HAP-1 (cell line): ENCODE results near the gene CIITA.

ENCODE experiments used
- DNase-seq, 2 experiments: peaks; one replicate each; pipeline ENCODE4 v3.0.0-alpha.2; 2016 to 2020; ENCODE audit warnings: low spot score in 2 of 2
- H3K27me3 ChIP-seq: fragments of 250-450 bp; sonication (Bioruptor Pico); 2 replicates; pipeline ENCODE4 v1.5.1; 2020; ENCODE audit warnings: low read depth, mild to moderate bottlenecking, moderate library complexity
- H3K36me3 ChIP-seq: fragments of 250-450 bp; sonication (Bioruptor Pico); replicated peaks from 2 replicates; pipeline ENCODE4 v1.5.1; 2020; ENCODE audit warnings: mild to moderate bottlenecking
- H3K4me1 ChIP-seq: fragments of 250-450 bp; sonication (Bioruptor Pico); 2 replicates; pipeline ENCODE4 v1.5.1; 2020; ENCODE audit warnings: mild to moderate bottlenecking
- H3K4me3 ChIP-seq: fragments of 250-450 bp; sonication (Bioruptor Pico); 2 replicates; pipeline ENCODE4 v1.5.1; 2020; ENCODE audit warnings: mild to moderate bottlenecking, moderate library complexity
- H3K9me3 ChIP-seq: fragments of 250-450 bp; sonication (Bioruptor Pico); 2 replicates; pipeline ENCODE4 v1.5.1; 2020; ENCODE audit warnings: mild to moderate bottlenecking, moderate library complexity
- in situ Hi-C: fragments of 300-500 bp; cut with MboI; formaldehyde crosslinking; loops from 3 replicates; pipeline ENCODE4 v1.14.3; 2020; ENCODE audit warnings: low sequenced_read_pairs, inconsistent platforms, mixed read lengths

Gene CIITA

GRCh38 chr16:10865991-10866966, 10.7 kb upstream of the CIITA start:
- H3K4me3 ChIP-seq: no peak overlapping the region
- H3K36me3 ChIP-seq: no peaks in the 10 kb centered on the region
- H3K27me3 ChIP-seq: no peaks in the 10 kb centered on the region
- in situ Hi-C loops: no loop called here
- H3K4me1 ChIP-seq: no peaks in the 10 kb centered on the region
- DNase-seq: no peak
- no peaks in the 10 kb centered on the region for H3K9me3 ChIP-seq

- in situ Hi-C loops: no loop called here
- Histone ChIP-seq H3K4me1 (no peaks in the 10 kb centered on the region), H3K4me3 (no peak overlapping the region)
Measured at GRCh38 chr16:10867199-10867598, 9.8 kb upstream of the CIITA start.

GRCh38 chr16:10868104-10868595, 8.9 kb upstream of the CIITA start:
- no peaks in the 10 kb centered on the region for H3K9me3 ChIP-seq
- H3K27me3 ChIP-seq: no peaks in the 10 kb centered on the region
- in situ Hi-C loops: no loop called here
- no peak for DNase-seq
- no peaks in the 10 kb centered on the region for H3K36me3 ChIP-seq
- no peaks in the 10 kb centered on the region for H3K4me1 ChIP-seq
- H3K4me3 ChIP-seq: no peak overlapping the region

More at GRCh38 chr16:10867199-10867598, 9.8 kb upstream of the CIITA start:
- Histone ChIP-seq H3K36me3 (no peaks in the 10 kb centered on the region), H3K27me3 (no peaks in the 10 kb centered on the region), H3K9me3 (no peaks in the 10 kb centered on the region)
- DNase-seq: no peak

GRCh38 chr16:10868596-10869469, 8.2 kb upstream of the CIITA start:
- Histone ChIP-seq H3K4me1 (no peaks in the 10 kb centered on the region), H3K36me3 (no peaks in the 10 kb centered on the region), H3K4me3 (no peak overlapping the region), H3K27me3 (no peaks in the 10 kb centered on the region), H3K9me3 (no peaks in the 10 kb centered on the region)
- in situ Hi-C loops: no loop called here
- DNase-seq: no peak

GRCh38 chr16:10870137-10870776, 6.7 kb upstream of the CIITA start:
- H3K36me3 ChIP-seq: no peaks in the 10 kb centered on the region
- H3K27me3 ChIP-seq: no peaks in the 10 kb centered on the region
- H3K4me3 ChIP-seq: no peak overlapping the region
- no peaks in the 10 kb centered on the region for H3K4me1 ChIP-seq
- in situ Hi-C loops: no loop called here
- no peaks in the 10 kb centered on the region for H3K9me3 ChIP-seq
- DNase-seq: no peak

- Histone ChIP-seq H3K4me3 (no peak overlapping the region), H3K36me3 (no peaks in the 10 kb centered on the region), H3K27me3 (no peaks in the 10 kb centered on the region), H3K9me3 (no peaks in the 10 kb centered on the region), H3K4me1 (no peaks in the 10 kb centered on the region)
- no peak for DNase-seq
- in situ Hi-C loops: no loop called here
Measured at GRCh38 chr16:10870808-10871156, 6.2 kb upstream of the CIITA start.

- no peak for DNase-seq
- peaks cover 2% of the 10 kb centered on the region; the same call in 1 of the 2 replicates for H3K27me3 ChIP-seq
- in situ Hi-C loops: no loop called here
- no peak overlapping the region for H3K4me3 ChIP-seq
- no peaks in the 10 kb centered on the region for H3K9me3 ChIP-seq
- no peaks in the 10 kb centered on the region for H3K4me1 ChIP-seq
- no peaks in the 10 kb centered on the region for H3K36me3 ChIP-seq
Measured at GRCh38 chr16:10871157-10871991, 5.6 kb upstream of the CIITA start.

GRCh38 chr16:10876315-10876714, 687 bp upstream of the CIITA start:
- in situ Hi-C loops: no loop called here
- DNase-seq: no peak
- no peaks in the 10 kb centered on the region for H3K9me3 ChIP-seq
- H3K27me3 ChIP-seq: peaks cover 41% of the 10 kb centered on the region
- H3K4me1 ChIP-seq: no peaks in the 10 kb centered on the region
- no peaks in the 10 kb centered on the region for H3K36me3 ChIP-seq
- no peak overlapping the region for H3K4me3 ChIP-seq

GRCh38 chr16:10877472-10877946, 507 bp downstream of the CIITA start:
- no peaks in the 10 kb centered on the region for H3K9me3 ChIP-seq
- H3K4me3 ChIP-seq: no peak overlapping the region
- in situ Hi-C loops: no loop called here
- no peak for DNase-seq
- peaks cover 41% of the 10 kb centered on the region for H3K27me3 ChIP-seq
- H3K36me3 ChIP-seq: no peaks in the 10 kb centered on the region
- no peaks in the 10 kb centered on the region for H3K4me1 ChIP-seq

- in situ Hi-C loops: no loop called here
- H3K36me3 ChIP-seq: no peaks in the 10 kb centered on the region
- H3K4me3 ChIP-seq: no peak overlapping the region
- peaks cover 41% of the 10 kb centered on the region for H3K27me3 ChIP-seq
- H3K4me1 ChIP-seq: no peaks in the 10 kb centered on the region
- H3K9me3 ChIP-seq: no peaks in the 10 kb centered on the region
- no peak for DNase-seq
Measured at GRCh38 chr16:10878328-10878643, 1.3 kb downstream of the CIITA start.

GRCh38 chr16:10878644-10879501, 1.9 kb downstream of the CIITA start:
- H3K9me3 ChIP-seq: no peaks in the 10 kb centered on the region
- in situ Hi-C loops: no loop called here
- H3K4me3 ChIP-seq: no peak overlapping the region
- H3K4me1 ChIP-seq: no peaks in the 10 kb centered on the region
- H3K27me3 ChIP-seq: peaks cover 41% of the 10 kb centered on the region
- H3K36me3 ChIP-seq: no peaks in the 10 kb centered on the region
- DNase-seq: no peak
